Measurements from ENCODE around the gene HSPA6. TPM values are rescaled to one million over a fixed set of nuclear protein-coding genes. Genes with fewer than 3 reads are reported as not detected.

Gene HSPA6
- total RNA-seq (2022; extraction: Qiagen RNA extraction; ENCODE audit: low read depth): 1.4 to 11.8 TPM (median 3.5 TPM) in 5 replicates

DNA sequence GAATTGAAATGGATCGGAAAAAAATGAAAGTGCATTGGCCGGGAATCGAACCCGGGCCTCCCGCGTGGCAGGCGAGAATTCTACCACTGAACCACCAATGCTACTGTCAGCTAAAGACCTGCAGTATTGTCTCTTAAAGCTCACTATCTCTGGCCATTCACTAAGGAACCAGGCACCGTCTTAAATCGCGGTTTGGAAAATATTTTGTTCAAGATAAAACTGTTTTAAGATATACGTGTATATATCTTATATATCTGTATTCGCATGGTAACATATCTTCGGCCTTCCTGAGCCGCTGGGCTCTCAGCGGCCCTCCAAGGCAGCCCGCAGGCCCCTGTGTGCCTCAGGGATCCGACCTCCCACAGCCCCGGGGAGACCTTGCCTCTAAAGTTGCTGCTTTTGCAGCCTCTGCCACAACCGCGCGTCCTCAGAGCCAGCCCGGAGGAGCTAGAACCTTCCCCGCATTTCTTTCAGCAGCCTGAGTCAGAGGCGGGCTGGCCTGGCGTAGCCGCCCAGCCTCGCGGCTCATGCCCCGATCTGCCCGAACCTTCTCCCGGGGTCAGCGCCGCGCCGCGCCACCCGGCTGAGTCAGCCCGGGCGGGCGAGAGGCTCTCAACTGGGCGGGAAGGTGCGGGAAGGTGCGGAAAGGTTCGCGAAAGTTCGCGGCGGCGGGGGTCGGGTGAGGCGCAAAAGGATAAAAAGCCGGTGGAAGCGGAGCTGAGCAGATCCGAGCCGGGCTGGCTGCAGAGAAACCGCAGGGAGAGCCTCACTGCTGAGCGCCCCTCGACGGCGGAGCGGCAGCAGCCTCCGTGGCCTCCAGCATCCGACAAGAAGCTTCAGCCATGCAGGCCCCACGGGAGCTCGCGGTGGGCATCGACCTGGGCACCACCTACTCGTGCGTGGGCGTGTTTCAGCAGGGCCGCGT, at the start of gene HSPA6:
Gene HSPA6, plus strand, starts transcription at position 724 of the 925 bp plus-strand sequence. Its CDS starts 119 bp downstream, at position 843.

DNA sequence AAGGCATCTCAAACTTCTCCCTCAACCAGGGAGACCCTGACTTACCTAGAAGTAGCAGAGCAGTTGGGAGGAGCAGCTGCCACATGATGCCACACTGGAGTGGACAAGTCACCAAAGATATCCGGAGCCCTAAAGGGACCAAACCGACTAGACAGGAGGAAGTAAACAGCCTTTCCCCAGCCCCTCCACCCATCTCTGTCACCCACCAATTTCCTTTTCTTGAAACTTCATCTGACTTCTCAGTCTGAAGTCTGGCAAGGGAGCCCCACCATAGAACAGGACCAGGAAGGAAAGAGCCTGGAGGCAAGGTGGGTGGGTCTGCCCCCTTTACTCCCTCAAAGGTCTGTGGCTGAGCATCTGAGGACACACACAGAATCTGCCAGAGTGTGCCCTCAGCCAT, 25.3 kb downstream of the HSPA6 start, which contains the start of gene FCGR3A:
Gene FCGR3A, minus strand, starts transcription at position 167 of the 400 bp plus-strand sequence. Its CDS starts 82 bp downstream, at position 85.

Other genes with a start within 250 kb of the HSPA6 start
- gene MPZ, start 214.6 kb upstream of the HSPA6 start, total RNA-seq (2022; extraction: Qiagen RNA extraction; ENCODE audit: low read depth): 0.15 to 0.32 TPM (median 0.21 TPM) in 5 replicates
- gene SDHC, start 210.2 kb upstream of the HSPA6 start, total RNA-seq (2022; extraction: Qiagen RNA extraction; ENCODE audit: low read depth): 235 to 259 TPM (median 245 TPM) in 5 replicates
- 0.14 to 0.36 TPM (median 0.25 TPM) in 3 of 5 replicates, not detected in the others for gene CFAP126, start 156.7 kb upstream of the HSPA6 start, total RNA-seq (2022; extraction: Qiagen RNA extraction; ENCODE audit: low read depth)
- not detected in 5 replicates for gene FCGR2A, start 19.1 kb upstream of the HSPA6 start, total RNA-seq (2022; extraction: Qiagen RNA extraction; ENCODE audit: low read depth)
- not detected in 5 replicates for gene FCGR3A, start 25.3 kb downstream of the HSPA6 start, total RNA-seq (2022; extraction: Qiagen RNA extraction; ENCODE audit: low read depth)
- not detected in 5 replicates for gene FCGR3B, start 106.6 kb downstream of the HSPA6 start, total RNA-seq (2022; extraction: Qiagen RNA extraction; ENCODE audit: low read depth)
- gene FCGR2B, start 138.6 kb downstream of the HSPA6 start, total RNA-seq (2022; extraction: Qiagen RNA extraction; ENCODE audit: low read depth): not detected in 5 replicates
- gene FCRLA, start 182.7 kb downstream of the HSPA6 start, total RNA-seq (2022; extraction: Qiagen RNA extraction; ENCODE audit: low read depth): 0.03 TPM in 1 of 5 replicates, not detected in the others
- 1.2 to 1.9 TPM (median 1.7 TPM) in 5 replicates for gene FCRLB, start 197.0 kb downstream of the HSPA6 start, total RNA-seq (2022; extraction: Qiagen RNA extraction; ENCODE audit: low read depth)
- 43.7 to 53.6 TPM (median 44.5 TPM) in 5 replicates for gene DUSP12, start 225.2 kb downstream of the HSPA6 start, total RNA-seq (2022; extraction: Qiagen RNA extraction; ENCODE audit: low read depth)
- gene ATF6, start 241.8 kb downstream of the HSPA6 start, total RNA-seq (2022; extraction: Qiagen RNA extraction; ENCODE audit: low read depth): 11.4 to 13.5 TPM (median 12.3 TPM) in 5 replicates

Data from A549 treated with CpdA at 1 μM for 4 hours (cell line).